Measurements from ENCODE around the gene SRCIN1. TPM values are rescaled to one million over a fixed set of nuclear protein-coding genes. Genes with fewer than 3 reads are reported as not detected.

SRCIN1 gene
- total RNA-seq, 4 donors from 2014 or later, result 0.24 TPM; not detected in 3

DNA sequence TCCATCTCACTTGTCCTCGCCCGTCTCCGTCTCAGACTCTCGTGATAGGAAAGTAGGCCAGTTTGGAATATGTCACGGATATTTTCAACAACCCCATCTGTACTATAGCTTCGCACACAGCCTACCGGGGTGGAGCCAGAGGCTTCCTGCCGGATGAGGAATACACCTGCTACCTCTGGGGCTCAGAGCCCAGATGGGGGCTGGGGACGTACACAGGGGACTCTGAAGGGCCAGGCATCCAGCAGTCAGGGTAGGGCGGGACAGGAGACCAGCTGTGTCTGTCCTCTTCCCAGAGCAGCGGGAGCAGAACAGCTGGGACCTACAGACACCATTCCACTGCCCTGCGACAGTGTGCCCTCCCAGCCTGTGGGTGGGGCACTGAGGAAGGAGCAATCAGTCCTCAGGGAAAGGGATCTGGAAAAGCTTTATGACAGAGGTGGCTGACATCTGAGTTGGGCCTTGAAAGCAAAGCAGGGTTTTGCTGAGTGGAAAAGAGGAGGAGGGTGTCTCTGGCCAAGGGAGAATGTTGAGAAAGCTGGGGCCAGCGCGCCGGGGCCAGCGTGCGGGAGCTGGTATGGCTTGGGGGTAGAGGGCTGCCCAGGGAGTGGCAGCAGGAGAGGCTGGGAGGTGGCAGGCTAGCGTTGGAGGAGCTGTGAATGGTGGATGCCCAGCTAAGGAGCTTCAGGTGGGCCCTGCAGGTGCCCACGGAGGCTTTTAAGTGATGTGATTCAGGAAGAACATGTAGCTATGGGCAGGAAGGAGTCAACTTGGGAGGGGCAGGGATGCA lies 11.5 kb upstream of the SRCIN1 start:
- Histone ChIP-seq H3K4me1 (no peaks in the 10 kb centered on the region), H3K27ac (no peak overlapping the region), H3K36me3 (no peaks in the 10 kb centered on the region), H3K9me3 (no peaks in the 10 kb centered on the region), H3K4me3 (no peak overlapping the region), H3K27me3 (peaks cover 0 to 20% (median 8%) of the 10 kb centered on the region in 3 donors)
- TF ChIP-seq POLR2A (IDR thresholded peaks at IDR 0.05), result no peak
- no peak for TF ChIP-seq CTCF (IDR thresholded peaks at IDR 0.05 in 4 of 5, conservative IDR thresholded peaks at IDR 0.05 in 1 of 5)
- intact Hi-C loops (cut with DNase I; ENCODE audit: low total_unique reads) (no loop called here), in situ Hi-C loops (cut with MboI; ENCODE audit: low sequenced_read_pairs in 4 of 4) (no loop called here)
- ATAC-seq (no peak), DNase-seq (no peak)

- Histone ChIP-seq H3K4me1 (no peaks in the 10 kb centered on the region), H3K4me3 (no peak overlapping the region), H3K36me3 (no peaks in the 10 kb centered on the region), H3K27me3 (peaks cover 0 to 12% (median 0%) of the 10 kb centered on the region in 3 donors), H3K27ac (no peak overlapping the region), H3K9me3 (no peaks in the 10 kb centered on the region)
- DNase-seq (no peak), ATAC-seq (no peak)
- TF ChIP-seq CTCF (IDR thresholded peaks at IDR 0.05 in 4 of 5, conservative IDR thresholded peaks at IDR 0.05 in 1 of 5), result no peak
- no peak for TF ChIP-seq POLR2A (IDR thresholded peaks at IDR 0.05)
- in situ Hi-C loops (cut with MboI; ENCODE audit: low sequenced_read_pairs in 4 of 4) (no loop called here), intact Hi-C loops (cut with DNase I; ENCODE audit: low total_unique reads) (no loop called here)
Measured at GRCh38 chr17:38616361-38616760, 10.6 kb upstream of the SRCIN1 start.

DNA sequence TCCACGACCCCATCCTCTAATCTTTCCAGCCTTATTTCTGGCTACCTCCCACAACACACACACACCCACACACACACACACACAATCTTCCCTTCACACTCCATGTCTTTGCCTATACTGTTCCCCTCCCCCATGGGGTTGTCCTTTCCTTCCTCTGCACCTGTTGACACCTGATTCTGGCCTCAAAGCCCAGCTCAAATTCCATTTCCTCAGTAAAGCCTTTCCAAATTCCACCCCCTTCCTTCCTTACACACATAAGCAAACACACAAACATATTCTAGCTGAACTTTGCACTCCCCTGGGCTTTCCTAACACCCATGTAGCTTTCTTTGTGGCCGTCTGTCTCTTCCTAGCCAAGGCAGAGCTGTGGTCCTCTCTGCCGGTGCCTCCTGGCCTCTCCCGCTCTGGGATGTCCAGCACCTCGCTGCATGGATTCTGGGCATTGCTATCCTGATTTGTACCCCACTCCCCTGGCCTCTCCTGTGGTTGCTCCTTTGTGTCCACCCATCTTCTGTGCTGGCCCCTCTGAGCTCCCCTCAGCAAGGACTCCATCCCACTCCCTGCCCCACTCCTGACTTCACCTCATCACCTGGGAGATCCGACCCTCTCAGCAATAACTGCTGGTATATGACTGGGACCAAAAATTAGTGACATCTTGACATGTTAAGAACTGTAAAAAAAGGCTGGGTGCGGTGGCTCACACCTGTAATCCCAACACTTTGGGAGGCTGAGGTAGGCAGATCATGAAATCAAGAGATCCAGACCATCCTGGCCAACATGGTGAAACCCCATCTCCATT lies 8.4 kb upstream of the SRCIN1 start:
- Histone ChIP-seq H3K36me3 (no peaks in the 10 kb centered on the region), H3K9me3 (no peaks in the 10 kb centered on the region), H3K27ac (no peak overlapping the region), H3K4me3 (no peak overlapping the region), H3K27me3 (peaks cover 5 to 11% (median 6%) of the 10 kb centered on the region in 3 donors), H3K4me1 (no peaks in the 10 kb centered on the region)
- ATAC-seq (no peak), DNase-seq (no peak)
- TF ChIP-seq CTCF (IDR thresholded peaks at IDR 0.05 in 4 of 5, conservative IDR thresholded peaks at IDR 0.05 in 1 of 5) (no peak), POLR2A (IDR thresholded peaks at IDR 0.05) (no peak)
- intact Hi-C loops (cut with DNase I; ENCODE audit: low total_unique reads), result no loop called here
- in situ Hi-C loops (cut with MboI; ENCODE audit: low sequenced_read_pairs in 4 of 4), result no loop called here

DNA sequence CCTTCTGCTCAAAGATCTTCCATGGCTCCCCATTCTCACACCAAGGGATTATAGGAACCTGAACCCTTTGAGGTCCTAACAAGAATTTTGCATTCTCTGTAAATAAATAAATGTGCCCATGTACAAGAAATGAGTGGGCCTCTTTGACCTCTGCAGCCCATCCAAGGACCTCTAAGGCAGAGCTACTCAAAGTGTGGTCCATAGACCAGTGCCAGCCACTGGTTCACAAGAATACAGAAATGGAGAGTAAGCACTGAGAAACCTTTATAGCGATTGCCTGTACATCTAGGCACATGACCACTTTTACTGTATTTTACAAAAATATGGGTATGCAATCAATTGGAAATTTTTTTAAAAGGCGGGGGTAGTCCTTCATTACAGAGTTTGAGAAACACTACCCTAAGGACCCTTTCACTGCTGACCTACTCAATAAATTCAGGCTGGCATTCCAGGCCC lies 7.8 kb upstream of the SRCIN1 start:
- Histone ChIP-seq H3K27me3 (peaks cover 8 to 18% (median 12%) of the 10 kb centered on the region in 3 donors), H3K27ac (no peak overlapping the region), H3K9me3 (no peaks in the 10 kb centered on the region), H3K36me3 (no peaks in the 10 kb centered on the region), H3K4me1 (no peaks in the 10 kb centered on the region), H3K4me3 (no peak overlapping the region)
- ATAC-seq (no peak), DNase-seq (no peak)
- in situ Hi-C loops (cut with MboI; ENCODE audit: low sequenced_read_pairs in 4 of 4) (no loop called here), intact Hi-C loops (cut with DNase I; ENCODE audit: low total_unique reads) (no loop called here)
- TF ChIP-seq CTCF (IDR thresholded peaks at IDR 0.05 in 4 of 5, conservative IDR thresholded peaks at IDR 0.05 in 1 of 5) (no peak), POLR2A (IDR thresholded peaks at IDR 0.05) (no peak)

All from gastrocnemius medialis (tissue), 4 donors.